HL-60/S4 treated with retinoic acid at 250 ng/mL for 4 days and 3 days (cell line): Measurements from ENCODE around the gene MC1R.
"Not testable (repeated sequence)": the region's sequence is repeated elsewhere in the genome, so short reads cannot be mapped to it uniquely, and the experiment has no call there.

Experiments used
- in situ Hi-C: fragments of 300-500 bp; cut with MboI; formaldehyde crosslinking; loops from 2 replicates; pipeline ENCODE4 v1.7.0; 2022; ENCODE audit warnings: low sequenced_read_pairs

The MC1R gene

DNA sequence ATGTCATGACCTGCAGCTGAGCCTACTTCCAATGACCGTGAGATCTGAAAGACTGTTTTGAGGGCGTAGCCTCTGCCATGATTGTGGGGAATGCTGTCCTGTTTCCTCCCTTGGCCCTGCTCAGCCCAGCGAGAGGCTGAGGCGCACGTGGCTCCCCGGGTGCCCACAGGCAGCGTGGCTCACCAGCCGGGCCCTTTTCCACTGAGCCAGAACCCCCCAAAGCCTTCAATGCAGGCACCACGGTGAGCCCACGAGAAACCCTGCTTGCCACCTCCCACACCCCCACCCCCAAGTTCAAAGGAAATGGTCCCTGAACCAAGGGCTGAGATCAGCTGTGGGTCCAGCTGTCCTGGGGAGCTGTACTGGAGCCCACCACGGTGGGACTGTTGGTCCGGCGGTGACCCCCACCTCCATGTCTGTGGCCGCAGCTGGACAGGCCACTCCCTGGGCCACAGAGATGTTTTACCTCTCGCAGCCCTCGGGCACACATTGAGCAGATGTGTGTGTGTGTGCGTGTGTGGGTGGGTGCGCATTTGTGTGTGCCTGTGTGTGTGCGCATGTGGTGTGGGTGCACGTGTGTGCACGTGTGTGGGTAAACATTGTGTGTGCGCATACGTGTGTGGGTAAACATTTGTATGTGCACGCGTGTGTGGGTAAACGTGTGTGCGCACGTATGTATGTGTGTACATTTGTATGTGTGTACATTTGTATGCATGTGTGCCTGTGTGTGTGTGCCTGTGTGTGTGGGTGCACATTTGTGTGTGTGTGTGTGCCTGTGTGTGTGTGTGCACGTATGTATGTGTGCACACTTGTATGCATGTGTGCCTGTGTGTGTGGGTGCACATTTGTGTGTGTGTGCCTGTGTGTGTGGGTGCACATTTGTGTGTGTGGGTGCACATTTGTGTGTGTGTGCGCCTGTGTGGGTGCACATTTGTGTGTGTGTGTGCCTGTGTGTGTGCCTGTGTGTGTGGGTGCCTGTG, 5.0 kb upstream of the MC1R start:
- in situ Hi-C loops: no loop called here

DNA sequence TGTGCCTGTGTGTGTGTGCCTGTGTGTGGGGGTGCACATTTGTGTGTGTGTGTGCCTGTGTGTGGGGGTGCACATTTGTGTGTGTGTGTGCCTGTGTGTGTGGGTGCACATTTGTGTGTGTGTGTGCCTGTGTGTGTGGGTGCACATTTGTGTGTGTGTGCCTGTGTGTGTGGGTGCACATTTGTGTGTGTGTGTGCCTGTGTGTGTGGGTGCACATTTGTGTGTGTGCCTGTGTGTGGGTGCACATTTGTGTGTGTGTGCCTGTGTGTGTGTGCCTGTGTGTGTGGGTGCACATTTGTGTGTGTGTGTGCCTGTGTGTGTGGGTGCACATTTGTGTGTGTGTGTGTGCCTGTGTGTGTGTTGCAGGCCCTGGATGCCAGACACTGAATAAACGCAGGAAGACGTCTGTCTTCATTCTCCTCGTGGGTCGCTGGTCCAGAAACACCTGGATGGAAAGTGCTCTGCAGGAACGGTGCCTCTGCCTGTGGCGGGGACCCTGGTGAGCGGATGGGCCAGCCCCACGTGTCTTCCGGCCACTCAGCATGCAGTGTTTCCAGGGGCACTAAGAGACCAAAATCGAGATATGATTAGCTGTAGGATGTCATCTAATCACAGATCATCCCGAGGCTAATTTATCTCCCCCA, 3.9 kb upstream of the MC1R start:
- in situ Hi-C loops: not testable (repeated sequence)

DNA sequence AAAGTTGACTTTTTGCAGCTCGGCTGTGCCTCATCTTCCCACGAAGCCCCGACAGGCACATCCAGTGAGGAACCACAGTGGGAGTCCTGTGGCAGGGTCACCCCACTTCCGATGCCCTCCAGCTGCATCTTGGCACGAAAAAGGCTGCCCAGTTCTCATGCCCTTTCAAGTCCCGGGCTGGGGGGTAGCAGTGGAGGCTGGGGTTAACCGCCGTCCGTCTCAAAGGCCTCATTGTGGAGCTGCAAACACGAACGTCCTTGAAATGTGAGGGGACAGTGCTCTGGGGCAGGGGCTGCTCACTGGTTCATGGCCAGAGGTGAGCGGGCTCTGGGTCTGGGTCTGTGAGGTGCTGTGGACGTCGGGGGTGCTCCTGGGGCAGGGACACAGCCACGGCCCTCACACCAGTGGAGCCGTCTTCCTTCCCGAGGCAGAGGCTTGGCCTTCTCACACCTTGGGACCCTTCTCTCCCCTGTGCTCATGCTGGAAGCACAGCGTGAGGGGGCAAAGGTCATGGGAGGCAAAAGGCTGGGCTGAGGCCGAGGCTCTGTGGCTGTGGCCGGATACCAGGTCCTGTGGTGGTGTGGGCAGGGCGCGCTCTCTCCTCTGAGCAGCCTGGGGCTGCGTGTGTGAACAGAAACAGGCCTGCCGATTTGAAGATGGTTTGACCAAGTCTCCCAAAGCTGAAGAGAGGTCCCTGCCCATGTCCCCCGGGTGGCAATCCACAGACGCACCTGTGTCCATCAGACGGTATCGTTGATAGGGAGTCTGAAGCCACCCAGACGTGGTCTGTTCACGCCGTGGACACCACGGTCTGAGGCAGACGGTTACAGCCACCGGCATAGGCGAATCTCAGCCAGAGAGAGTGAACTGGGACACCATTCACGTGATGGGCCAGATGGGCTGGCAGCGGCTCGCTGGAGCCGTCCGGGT, 3.1 kb upstream of the MC1R start:
- in situ Hi-C loops: no loop called here

DNA sequence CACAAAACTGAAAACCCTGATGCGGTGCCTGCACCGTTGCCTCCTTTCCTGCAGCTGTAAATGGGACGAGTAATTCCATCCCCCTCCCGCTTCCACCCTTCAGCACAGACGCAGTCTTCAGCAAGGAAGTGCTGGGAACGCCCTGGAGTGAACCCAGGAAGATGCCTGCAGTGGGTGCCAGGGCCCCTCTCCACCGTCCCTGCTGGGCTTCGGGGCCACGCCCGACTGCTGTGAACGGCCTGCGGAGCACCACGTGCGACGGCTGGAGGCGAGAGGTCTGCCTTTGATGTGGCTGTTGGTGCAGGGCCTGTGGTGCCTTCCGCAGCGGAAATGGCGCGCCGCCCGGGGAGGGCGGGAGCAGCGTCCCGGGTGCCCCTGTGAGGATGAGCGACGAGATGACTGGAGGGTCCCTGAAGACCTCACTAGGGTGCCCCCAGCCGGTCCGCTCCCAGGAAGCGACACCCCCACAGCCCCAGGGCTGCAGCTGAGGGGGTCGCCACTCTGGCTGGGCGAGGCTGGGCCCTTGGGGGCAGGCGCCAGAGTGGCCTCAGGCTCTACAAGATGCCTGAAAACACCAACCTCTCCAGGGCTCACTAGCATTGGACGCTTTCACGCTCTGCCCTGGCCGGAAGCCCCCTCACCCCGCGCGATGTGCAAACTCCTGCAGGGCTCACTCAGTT, 749 bp upstream of the MC1R start:
- in situ Hi-C loops: no loop called here

DNA sequence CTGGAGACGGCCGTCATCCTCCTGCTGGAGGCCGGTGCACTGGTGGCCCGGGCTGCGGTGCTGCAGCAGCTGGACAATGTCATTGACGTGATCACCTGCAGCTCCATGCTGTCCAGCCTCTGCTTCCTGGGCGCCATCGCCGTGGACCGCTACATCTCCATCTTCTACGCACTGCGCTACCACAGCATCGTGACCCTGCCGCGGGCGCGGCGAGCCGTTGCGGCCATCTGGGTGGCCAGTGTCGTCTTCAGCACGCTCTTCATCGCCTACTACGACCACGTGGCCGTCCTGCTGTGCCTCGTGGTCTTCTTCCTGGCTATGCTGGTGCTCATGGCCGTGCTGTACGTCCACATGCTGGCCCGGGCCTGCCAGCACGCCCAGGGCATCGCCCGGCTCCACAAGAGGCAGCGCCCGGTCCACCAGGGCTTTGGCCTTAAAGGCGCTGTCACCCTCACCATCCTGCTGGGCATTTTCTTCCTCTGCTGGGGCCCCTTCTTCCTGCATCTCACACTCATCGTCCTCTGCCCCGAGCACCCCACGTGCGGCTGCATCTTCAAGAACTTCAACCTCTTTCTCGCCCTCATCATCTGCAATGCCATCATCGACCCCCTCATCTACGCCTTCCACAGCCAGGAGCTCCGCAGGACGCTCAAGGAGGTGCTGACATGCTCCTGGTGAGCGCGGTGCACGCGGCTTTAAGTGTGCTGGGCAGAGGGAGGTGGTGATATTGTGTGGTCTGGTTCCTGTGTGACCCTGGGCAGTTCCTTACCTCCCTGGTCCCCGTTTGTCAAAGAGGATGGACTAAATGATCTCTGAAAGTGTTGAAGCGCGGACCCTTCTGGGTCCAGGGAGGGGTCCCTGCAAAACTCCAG, 1.1 kb downstream of the MC1R start:
- in situ Hi-C loops: no loop called here

DNA sequence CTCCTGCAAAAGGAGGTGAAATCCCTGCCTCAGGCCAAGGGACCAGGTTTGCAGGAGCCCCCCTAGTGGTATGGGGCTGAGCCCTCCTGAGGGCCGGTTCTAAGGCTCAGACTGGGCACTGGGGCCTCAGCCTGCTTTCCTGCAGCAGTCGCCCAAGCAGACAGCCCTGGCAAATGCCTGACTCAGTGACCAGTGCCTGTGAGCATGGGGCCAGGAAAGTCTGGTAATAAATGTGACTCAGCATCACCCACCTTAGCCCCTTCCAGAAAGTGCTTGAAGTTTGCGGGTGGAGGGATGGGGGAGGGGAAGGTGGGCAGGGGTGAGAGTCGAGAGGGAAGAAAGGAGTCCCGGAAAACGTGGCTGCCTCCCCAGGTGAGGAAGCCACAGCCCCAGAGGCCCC, 2.1 kb downstream of the MC1R start:
- in situ Hi-C loops: no loop called here

DNA sequence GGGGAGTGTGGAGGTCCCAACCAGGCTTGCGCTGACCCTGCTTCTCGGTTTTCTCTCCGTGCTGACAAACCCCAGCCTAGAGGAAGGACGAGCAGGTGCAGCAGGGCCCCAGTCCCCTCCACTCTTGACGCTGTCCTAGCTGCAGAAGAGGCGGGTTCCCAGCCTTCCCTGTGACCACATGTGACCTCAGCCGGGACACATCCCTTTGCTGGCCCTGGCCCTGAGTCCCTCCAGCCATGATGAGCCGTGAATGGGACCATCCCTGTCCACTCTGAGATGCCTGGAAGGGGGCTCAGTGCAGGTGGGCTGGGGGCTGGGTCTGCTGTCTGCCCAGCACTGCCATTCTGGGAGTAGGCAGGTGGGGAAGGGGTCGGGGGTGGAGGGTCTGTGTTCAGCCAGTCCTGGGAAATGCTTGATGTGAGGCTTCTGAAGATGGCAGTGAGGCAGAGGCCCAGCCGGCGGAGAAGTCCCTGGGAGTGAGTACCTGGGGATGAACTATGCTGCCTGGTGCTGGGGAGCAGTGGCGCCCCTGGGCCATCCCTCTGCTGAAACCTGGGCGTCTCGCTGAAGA, 2.6 kb downstream of the MC1R start:
- in situ Hi-C loops: no loop called here

DNA sequence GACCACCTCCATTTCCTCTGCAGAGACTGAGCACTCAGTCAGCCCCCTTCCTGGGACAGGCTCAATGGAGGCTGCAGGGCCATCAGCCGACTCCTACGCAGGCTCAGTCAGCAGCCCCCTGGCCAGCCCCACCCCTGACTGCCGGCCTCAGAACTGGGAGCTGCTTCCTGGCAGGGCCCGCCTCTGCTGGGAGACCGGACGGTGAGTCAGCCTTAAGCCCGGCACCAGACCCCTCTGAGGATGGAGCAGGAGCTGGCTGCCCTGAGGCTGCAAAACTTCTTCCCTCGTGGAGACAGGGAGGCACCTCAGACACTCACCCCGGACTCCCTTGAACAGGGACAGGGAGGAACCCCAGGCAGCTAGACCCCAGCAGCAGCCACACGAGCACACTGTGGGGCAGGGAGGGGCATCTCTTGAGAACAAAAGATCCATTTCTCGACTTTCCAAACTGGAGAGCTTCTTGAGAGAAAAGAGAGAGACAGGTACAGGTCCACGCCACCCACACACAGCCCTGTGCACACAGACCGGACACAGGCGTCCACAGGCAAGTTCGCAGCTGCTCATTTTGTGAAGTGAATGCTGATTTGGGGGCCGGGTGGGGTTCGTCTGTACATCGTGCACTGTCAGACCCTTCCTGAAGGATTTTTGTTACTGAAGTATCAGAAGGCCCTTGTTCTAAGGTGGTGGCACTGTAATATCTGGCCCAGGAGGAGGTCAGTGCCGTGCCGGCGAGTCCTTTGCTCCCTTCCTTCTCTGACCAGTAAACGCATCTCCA, 3.2 kb downstream of the MC1R start:
- in situ Hi-C loops: no loop called here

DNA sequence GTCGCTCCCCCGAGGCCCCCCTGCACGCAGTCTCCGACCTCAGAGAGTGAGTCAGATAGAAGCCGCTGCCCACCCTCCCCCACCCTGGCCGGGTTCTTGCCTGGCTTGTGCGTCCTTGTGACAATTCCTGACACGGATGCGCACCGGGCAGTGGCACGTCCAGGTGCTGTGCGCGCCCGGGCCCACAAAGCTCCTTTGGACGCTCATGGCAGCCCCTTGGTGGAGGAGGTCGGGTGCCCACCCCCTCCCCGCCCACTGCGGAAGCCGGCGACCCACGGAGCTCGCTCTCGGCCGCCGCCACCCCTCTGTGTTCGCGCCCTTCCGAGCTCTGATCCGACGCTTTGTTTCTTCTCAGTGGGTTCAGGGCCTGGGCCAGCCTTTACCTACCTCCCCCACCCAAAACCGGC, 3.8 kb downstream of the MC1R start:
- in situ Hi-C loops: no loop called here

DNA sequence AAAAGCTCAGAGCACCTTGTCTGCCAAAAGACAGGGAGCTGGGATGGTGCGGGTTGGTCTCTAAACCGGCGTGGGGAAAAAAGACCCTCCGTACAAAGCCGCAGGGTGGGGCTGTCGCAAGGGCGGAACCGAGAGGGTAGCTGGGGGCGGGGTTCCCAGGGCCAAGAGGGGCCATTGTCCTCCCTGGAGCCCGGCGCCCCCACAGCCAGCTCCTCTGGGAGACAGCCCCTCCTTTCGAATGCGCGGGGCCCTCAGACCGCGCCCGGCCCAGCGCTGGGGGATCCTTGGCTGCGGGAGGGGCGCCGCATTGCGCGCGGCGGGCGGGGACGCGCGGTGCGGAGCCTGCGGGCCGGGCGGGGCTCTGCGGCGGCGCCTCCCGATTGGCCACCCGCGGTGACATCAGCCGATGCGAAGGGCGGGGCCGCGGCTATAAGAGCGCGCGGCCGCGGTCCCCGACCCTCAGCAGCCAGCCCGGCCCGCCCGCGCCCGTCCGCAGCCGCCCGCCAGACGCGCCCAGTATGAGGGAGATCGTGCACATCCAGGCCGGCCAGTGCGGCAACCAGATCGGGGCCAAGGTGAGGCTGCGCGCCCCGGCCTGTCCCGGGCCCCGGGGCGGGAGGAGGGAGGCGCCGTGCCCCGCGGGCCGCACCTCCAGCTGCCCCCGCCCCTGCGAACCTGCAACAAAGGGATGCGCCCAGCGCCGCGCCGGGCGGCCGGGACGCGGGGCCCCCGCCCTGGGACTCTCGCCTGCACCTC, 4.4 kb downstream of the MC1R start, which contains the start of gene TUBB3:
TSS of gene TUBB3 (plus strand) at position 459 of the 756 bp plus-strand sequence. CDS start at position 519, 60 bp downstream.
- in situ Hi-C loops: no loop called here

DNA sequence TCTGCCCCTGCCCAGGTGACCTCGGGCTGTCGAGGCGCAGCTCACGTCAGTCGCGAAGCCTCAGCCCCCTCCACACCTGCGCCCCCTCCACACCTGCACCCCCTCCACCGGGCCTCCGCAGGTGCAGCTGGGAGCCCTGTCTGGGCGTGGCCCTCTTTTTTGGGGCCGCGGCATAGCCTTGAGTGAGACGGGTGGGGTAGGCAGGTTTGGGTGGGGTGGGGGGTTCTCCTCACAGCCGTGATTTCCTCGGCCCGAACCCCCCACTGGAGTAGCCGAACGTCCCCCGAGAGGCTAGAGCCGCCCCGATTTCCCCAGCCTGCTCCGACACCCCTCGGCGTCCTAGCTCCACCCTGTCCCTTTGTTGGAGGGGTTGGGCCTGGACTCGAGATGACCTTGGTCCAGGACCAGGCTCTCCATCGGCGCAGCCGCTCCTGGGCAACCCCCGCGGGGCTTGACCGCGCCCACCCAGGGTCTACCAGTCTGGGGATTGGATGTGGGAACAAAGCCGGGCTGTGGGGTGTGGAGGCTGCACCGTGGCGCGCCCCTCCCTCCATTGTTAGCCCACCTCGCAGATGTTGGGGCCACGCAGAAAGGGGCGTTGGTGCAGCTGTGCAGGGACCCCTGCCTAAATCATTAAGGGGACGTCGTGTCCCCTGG, 5.1 kb downstream of the MC1R start:
- in situ Hi-C loops: no loop called here

DNA sequence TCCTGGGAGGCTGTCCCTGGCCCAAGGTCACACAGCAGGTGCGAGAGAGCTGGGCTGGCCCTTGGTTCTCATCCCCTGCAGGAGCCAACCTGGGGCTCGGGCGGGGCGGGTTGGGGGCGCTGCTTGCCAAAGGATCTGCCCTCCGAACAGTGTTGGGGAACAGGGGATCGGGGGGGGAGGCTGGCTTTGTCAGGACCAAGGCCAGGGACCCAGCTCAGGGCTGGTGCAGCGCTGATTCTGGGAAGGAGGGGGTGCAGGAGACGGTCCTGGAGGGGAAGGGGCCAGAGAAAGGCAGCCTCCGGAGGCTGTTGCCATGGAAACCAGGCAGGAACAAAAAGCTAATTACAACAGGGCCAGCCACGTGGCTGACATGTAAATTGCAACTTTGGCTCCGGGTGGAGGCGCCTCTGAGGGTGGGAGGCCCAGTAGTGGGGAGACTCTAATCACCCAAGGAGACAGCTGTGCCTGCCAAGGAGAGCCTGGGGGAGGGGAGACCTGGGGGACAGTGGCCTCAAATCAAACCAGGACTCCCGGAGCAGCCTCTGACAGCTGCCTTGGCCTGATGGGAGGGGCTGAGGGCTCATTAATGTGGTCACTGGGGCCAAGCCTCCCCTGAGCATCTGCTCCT, 5.7 kb downstream of the MC1R start:
- in situ Hi-C loops: no loop called here

DNA sequence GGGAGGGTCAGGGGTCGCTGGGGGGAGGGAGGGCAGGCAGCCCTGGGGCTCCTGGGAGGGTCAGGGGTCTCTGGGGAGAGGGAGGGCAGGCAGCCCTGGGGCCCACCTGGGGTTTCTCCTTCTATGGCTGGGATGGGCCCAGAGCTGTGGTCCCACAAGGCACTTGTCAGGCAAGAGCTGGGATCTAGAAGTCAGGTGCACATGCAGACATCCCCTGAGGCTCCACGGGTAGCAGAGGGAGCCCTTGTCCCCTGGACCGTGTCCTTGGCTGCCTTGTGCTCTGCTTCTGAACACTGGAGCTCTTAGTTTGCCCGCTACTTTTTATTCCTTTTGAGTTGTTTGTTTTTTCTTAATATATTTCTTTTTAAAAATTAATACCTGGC, 6.3 kb downstream of the MC1R start:
- in situ Hi-C loops: no loop called here

DNA sequence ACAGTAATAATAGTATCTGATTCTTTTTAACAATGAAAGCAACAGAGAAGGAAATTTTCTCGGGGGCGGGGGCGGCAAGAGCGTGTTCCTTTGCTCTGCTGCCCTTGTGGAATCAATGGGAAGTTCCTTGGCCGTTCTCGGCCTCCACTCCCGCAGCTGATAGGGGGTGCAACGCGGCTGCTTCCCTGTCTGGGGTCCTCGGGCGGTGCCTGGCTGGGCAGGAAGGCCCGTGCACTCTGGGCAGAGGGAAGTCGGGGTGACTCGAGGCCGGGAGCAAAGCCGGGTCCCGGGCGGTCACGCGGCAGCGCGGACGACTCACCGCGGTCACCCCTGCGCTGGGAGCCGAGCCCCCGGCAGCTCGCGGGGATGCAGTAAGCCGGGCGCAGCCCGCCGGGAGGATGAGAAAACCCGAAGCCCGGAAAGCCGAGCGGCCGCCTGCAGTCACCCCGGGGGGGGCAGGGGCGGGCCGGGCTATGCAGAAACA, 7.0 kb downstream of the MC1R start:
- in situ Hi-C loops: no loop called here

DNA sequence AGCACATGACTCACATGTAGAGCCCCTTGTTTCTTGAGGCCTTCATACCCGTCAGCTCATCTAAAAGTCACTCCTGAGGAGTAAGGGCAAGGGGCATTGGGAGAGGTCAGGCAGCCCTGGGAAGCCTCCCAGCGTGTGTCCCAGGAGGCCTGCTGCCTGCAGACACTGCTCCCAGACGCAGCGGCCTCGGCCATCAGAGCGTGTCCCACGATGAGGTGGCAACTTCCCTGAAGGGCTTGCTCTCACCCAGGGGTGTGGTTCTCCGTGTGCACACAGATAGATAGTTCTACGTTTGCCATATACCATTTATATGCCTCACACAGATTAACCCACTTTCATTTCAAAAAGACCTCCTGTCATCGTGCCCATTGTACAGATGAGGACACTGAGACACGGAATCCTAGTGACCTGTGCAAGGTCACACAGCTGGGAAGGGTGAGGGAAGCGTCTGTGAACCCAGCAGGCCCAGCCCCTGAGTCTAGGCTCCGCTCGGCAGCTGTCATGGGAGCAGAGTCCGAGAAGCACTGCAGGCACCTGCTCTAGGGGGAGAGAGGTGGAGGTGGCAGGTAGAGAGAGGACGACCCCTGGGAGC, 12.7 kb downstream of the MC1R start:
- in situ Hi-C loops: no loop called here

DNA sequence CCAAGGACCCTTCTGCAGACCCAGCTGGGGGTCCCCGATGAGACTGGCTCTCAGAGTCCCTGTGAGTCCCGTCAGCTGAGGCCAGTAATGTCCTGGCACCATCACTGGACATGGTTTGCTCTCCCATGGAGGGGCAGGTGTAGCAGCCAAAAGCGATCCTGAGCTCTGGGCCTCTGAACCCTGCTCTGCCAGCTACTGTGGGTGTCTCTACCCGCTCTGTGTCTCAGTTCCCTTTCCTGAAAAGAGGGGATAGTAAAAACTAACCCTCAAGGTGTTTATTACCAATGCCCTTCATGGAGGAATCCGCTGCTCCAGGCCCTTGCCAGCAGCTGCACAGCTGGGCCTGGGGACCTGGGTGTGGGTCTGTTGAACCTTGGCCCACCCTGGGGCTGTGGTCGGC, 13.3 kb downstream of the MC1R start:
- in situ Hi-C loops: no loop called here
